GM19438 (cell line): ENCODE measurements around the gene RNU5B-1.

Experiments
- ATAC-seq: cut with Tn5 transposase; IDR thresholded peaks from one replicate; pipeline ENCODE4 v1.9.1; 2021; ENCODE audit warnings: low read depth; ENCODE audit not compliant: unreplicated experiment

Gene RNU5B-1

DNA sequence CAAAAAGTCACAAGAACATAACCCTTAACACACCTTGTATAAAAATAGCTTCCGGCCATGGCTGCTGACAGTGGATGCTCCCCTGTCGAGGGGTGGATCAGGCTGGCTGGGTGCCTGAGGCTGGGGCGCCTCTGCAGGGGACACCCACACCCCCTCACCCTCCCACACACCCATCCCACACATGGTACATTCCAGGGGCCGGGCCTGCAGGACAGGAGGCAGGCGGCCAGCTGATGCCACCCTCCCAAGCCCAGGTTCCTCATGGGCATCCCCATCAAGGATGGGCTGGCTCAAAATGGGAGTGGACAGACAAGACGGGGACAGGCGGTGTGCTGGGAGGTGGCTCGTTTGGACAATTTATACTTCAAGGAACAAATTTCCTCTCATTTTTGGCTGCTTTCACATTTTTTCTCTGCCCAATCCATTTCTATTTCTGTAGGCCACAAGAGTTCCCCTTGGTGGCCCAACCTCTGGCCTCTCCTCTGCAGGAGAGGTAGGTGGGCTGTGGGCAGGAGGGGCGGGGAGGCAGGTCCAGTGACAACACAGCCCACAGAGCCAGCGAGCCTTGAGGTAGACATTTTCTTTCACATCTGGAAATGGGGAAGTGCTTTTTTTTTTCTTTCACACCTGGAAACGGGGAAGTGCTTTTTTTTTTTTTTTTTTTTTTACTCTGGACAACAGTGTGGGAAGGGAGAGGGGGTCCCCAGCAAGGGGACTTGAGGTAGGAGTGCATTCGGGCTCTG lies 23.3 kb downstream of the RNU5B-1 start:
- ATAC-seq, result no peak

DNA sequence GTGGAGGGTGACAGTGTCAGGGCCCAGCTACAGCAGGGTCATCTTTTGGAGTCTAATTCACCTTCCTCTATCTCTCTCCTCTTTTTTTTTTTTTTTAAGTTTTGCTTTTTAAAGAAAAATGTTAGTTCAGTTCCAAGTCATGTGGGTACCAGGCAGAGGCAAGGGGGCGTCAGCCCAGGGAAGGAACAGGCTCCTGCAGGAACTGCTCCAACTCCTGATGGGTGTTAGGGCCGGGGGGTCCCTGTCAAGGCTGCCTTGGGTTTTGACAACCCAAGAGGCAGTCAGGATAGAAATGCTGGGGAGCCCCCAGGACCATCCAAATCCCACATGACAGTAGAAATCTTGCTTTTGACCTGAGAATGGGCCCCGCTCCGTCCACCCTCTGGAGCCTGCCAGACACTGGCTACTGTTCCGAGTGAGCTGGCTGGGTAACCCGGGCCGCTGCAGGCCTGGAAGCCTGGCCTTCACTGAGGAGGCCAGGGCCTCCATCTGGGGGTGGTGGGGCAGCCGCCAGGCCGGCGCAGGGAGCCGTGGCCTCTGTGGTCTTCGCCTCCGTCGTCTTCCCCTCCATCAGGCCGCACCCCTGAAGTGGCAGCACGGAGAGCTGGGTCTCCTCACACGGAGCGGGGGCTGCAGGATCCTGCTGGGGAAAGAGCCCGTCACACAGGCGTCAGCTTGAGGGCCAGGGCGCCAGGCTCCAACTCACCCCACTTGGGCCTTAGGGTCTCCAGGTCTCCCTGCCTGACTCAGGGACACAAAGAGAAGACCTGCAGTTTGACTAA lies 24.2 kb downstream of the RNU5B-1 start:
- no peak for ATAC-seq

DNA sequence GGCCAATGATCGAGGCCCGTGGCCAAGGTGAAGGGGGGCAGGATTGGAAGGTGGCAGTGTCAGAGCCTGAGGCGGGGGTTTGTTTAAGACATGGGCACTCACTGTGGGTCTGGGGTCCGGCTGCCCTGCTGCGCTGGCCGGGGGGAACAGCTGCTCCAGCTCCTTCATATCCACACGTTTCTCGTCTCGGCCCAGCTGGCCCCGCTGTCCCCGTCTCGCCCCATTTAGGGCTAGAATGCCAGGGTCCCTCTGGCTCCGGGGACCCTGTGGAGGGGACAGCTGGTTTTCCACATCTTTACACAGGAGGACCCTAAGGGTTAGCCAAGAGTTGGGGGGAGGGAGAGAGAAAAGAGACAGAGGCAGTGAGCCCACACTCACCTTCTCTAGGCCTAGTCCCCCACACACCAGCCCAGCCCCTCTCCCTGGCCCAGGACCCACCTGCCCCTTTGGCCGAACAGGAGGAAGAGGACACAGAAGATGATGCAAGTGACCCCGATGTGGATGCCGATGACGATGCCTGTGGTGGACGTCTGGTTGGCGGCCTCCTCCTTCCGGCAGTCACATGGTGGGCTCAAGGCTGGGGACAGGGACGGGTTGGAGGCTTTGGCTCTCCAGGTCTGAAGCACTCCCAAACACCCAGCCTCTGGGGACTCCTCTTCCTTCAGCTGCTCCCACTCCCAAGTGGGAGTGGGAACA lies 25.0 kb downstream of the RNU5B-1 start:
- no peak for ATAC-seq

DNA sequence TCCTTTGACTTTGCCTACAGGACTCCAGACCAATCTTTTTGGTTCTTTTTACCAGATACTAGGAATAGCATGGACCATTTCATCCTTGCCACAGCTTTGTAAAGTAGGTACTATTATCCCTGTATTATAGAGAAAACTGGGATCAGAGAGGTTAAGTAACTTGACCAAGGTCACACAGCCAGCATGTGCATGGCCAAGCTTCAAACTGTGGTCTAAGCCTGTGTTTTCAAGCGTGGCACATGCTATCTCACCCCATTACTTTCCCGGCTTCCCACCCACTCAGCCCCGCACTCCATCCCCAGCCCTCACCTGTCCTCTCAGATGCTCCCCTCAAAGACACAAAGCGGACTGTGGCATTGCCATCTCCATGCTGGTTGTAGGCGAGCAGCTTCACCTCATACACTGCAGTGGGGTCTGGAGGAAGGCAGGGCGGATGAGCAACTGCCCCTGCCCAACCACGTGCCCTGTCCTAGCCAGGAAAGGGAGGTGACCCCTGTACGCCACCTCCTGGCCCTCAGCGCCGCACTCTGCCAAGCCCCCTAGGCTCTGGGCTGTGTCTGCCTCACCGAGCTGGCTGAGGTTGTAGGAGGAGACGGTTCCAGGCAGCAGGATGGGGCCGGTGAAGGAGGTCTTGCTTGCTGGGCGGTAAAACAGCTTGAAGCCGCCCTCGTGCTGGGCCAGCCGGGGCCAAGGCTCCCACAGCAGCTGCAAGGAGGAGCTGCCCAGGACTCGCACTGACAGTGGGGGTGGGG lies 25.7 kb downstream of the RNU5B-1 start:
- no peak for ATAC-seq

DNA sequence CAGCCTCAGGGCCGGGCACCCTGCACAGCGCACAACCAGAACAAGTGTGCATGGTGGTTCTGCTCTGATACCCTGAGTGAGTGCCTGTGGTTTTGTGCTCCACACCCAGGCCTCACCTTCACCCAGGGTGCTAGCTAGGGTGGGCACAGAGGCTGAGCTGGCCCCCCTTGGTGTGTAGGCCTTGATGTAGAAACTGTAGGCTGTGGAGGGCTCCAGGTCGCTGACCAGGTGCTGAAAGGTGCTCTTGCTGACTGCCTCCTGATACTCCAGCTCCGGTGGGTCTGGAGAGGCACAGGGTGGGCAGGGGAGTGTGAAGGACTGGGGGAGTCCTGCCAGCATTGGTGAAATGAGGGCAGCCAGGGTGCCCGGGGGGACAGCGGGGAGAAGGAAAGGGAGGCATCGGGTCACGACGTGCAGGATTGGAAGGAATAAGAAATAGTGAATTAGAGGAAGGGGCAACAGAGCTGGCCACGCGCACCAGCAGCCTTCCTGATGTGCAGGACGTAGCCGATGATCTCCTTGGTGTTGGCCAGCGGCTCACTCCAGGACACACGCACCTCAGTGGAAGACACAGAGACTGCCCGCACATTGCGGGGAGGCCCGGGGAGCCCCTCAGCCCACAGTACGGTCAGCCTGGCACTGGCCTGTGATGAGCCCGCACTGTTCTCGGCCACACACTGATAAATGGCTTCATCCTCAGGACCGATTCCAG lies 26.6 kb downstream of the RNU5B-1 start:
- no peak for ATAC-seq

DNA sequence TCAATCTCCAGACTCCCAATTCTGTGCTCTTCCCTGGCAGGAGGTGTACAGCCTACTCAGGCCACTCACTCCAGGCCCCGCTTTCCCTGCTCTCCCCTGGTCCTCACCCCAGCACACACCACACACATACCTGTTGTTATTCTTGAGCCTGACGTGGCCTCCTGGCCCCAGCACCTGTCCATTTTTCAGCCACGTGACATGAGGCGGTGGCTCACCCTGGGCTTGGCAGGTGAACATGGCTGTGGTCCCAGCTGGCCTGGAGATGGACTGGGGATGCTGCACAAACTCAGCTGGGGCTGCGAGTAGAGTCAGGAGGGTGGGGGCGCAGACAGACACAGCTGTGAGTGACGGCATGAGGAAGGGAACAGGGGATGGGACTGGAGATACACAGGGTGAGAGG lies 27.3 kb downstream of the RNU5B-1 start:
- ATAC-seq, result no peak

DNA sequence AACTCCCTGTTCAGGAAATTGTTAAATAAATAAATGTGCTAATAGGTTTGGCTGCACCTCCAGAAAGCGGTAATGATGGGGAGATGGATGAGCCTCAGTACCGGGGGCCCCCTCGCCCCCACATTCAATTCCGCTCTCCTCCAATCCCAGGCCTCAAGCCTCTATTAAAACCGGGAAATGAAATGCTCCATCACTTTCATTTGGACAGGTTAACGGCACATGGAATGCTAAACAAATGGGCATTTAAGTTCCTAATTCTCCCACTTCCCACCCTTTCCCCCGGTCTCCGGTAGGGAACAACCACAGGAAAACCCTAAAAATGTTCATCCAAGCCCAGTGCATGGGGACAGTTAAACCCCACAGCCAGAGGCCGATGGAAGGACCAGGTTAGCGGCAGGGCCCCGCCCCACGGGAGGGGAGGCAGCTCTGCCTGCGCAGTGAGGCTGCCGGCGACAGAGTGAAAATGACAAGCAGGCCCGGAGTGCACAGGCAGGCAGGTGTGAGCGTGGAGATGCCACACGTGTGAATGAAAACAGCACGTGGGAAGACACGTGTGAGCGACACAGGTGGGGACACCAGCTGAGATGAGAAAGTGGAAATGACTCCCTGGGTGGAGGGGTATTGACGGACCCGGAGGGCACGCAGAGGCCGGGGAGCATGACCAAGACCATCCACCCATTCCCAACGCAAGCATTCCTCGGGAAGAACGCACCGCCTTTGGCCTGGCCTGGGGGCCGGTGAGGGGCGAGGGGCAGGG lies 28.1 kb downstream of the RNU5B-1 start:
- no peak for ATAC-seq

DNA sequence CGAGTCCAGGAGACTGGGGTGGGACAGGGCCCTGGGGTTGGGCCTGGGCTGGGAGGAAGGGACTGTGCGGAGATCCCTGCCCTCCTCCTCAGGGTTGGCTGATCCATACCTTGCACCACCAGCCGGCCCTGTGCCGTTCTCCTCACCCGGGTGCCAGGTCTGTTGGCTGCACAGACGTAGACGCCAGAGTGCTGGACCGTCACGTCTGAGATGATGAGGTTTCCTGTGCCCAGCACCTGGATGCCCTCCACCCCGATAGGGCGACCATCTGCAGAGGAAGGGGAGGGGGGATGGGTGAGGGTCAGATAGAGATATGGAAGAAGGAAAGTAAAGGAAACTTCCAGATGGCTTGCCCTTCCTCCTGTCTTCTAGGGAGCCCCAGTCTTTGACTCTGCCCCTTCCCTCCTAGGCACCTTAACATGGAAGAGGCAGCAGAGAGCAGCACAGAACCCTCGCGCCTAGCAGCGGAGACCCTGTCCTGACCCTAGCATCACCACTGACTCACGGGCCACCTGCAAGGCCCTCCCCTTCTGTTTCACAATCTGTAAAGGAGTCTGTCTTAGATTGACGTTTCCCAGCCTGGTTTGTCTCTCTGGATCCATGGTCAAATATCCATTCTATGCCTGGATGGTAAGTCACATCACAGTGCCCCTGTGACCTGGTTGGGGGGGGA lies 28.8 kb downstream of the RNU5B-1 start:
- no peak for ATAC-seq

DNA sequence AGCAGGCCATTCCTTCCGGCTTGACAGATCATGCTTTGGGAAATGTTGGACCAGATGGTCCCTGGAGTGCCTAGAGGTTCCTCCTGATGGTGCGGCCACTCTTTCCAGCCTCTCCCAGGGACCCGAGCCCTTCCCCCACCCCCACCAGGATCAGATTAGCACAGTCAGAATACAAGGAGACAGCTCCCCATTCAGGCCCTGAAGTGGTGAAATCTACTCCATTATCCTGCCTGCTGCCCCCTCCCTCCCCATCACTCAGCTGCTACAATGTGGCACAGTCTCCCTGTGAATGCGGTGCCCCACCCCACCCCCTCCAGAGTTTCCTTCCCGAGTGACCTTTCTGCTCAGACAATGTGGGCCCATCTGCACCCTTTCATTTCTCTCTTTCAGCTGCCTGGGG lies 29.4 kb downstream of the RNU5B-1 start:
- no peak for ATAC-seq

DNA sequence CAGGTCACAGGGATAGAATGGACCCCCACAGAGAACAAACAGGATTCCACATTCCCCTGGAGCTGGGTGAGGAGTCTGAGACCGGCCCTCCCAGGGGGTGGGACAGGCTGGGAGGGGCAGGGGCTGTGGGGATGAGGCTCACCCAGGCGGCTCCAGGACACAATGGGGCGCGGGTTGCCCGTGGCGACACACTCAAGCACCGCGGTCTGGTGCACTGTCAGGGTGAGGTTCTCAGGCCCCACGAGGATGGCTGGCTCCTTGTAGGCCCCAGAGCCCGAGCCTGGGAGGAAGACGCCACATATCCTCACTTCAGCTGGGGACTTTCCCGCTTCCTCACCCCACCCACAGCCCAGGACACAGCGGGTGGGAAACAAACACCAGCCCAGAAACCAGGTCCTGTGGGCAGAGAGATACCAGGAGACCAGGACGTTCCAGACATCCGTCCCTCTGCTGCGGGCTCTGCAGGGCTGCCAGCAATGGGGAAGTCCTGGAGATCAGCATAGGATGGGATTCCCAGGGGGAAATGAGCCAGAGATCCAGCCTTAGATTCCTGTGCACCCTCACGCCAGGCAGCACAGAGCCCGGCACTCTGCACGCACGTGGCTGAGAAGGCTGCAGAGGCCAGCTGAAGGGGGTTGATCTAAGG lies 30.2 kb downstream of the RNU5B-1 start:
- ATAC-seq, result no peak

DNA sequence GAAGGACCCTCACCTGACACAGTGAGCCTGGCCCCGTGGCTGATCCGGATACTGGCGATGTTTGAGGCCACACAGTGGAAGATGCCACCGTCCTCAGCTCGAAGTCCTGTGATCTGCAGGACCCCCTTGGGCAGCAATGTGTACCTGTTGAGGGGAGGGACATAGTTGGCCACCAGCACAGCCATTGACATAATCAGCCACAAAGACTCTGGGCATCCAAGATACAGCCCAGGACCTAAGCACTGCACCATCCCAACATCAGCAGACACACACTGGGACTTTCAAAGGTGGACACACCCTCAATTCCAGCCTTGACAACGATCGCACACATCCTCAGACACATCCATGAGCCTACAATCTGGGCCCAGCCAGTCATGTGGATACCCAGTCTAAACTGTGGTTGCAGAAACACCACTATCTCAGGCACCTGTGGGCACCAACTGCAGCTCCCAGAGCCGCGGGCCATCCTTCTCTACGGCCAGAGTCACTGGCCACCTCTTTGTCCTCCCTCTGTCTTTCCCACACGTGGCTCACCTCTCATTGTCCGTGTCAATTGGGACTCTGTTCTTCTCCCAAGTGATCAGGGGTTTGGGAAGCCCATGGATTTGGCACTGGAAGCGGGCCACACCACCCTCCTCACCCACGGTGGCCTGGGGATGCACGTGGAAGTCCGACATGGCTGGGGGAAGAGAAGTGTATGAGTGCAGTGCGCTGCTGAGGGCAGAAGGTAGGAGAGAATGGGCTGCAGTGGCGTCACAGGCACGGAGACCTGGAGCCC lies 31.0 kb downstream of the RNU5B-1 start:
- no peak for ATAC-seq

DNA sequence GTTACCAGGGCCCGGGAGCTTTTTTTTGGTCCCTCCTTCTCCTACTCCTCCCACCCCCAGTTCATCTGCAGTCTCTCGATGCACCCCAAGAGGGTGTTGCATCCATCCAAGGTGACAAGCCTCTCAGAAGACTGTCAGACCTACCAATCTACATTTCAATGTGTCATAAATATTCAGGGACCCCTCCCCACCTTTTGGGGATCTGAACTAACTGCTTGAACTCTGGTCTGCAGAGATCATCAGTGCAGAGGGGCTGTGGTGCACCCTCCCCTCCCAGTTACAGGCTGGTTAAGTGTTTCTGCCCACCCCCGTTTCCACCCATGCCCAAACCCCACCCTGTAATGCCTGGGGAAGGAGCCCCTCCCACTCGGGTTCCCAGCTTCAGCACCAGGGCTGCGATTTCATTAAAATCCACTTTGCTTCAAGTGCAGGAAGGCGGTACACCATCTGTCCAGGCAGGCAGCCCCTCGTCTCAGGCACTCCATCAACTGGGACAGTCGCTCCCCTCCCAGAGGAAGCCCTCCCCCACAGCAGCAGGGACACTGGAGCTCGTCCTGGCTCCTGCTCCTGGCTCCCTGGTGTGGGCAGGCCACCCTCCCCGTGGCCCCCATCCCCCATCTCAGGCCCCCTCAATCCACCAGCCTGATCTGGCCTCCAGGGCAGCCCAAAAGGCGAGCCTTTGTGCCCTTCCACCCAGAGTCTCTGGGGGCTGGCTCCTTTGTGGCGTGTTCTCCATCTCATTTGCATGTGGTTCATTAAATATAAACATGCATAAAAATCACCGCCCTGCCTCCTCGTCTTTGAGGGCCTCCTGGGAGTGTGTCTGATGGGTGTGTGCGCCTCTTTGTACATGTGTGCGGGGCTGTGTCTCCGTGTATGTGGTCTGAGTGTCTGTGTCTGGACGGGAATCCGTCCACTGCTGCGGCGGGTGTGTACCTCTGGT lies 32.3 kb downstream of the RNU5B-1 start:
- ATAC-seq, result no peak

DNA sequence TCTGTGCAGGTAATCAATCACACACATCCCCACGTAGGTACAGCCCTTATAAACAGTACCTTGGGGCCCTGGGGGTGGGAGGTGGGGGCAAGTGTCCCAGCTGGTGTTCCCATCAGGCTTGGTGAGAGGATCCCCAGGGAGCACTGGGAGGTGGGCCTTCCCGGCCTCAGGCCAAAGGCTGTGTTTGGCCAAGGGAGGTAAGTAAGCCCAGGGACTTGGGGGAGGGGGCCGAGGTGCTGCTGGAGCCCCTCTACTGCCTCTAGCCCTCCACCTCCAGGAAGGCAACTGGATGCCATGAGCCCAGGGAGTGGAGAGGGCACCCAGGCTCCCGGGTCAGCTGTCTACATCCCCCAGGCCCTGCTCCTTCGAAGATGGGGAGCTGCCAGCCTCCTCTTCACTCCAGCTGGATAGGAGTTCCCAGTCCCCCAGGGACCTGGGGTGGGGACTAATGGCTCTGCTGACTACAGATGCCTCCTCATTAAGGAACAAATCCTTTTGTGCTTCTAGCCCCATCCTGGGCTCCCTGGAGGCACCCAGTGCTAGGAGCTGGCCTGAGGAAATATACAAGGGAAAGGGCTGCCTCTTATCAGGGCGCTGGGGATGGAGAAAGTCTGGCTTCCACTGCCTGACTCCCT lies 33.1 kb downstream of the RNU5B-1 start:
- no peak for ATAC-seq

DNA sequence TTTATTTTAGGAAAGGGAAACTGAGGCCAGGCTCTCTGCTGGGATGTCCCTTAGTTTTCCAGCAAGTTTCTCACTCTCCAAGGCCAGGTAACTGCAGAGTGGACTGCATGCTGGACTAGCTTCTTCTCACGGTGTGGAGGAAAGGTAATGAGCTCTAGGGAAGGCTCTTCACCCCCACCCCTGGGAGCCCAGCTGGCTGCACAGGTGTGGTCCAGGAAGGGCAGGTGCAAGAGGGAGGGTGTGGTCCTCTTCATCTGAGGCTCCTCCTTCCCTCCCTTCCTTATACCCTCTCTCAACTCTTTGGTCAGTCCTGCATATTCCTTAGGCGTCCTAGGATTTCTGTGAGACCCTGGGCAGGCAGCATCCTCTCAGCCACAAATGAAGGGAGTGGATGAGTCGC lies 33.9 kb downstream of the RNU5B-1 start:
- ATAC-seq, result no peak

DNA sequence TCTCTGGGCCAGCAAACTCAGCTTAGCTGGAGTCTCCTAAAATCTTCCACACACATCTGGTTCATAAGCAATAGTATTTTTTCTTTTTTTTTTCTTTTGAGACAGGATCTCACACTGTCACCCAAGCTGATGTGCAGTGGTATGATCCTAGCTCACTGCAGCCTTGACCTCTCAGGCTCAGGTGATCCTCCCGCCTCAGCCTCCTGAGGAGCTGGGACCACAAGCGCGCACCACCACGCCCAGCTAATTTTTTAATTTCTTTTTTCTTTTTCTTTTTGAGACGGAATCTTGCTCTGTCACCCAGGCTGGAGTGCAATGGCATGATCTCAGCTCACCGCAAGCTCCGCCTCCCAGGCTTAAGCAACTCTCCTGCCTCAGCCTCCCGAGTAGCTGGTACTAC lies 34.3 kb downstream of the RNU5B-1 start:
- no peak for ATAC-seq

DNA sequence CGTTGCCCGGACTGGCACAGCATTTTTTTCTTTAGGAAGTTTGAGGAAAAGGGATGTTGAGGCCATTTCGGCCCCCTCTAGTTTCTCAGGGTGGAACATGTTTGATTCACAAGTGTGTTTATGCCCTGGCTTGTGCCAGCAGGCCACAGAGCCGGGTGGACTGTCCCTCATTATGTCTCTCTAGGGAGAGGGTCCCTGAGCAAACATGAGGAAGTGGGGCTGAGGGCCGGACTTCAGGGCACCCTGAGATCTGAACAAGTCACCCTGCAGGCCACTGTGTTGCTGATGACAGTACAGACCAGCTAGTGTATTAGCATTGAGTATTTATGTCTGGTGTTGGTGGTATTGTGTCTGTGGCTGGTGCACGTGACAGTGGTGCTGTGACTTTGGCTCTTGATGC lies 34.9 kb downstream of the RNU5B-1 start:
- ATAC-seq, result no peak
